T-cell (primary cell): Measurements from ENCODE around the gene SPAAR. TPM values are rescaled to one million over a fixed set of nuclear protein-coding genes. Genes with fewer than 3 reads are reported as not detected.

ENCODE experiments used
- ATAC-seq, 4 experiments: fragments of 200-7000 bp in 3 of 4; fragments of 150-1000 bp in 1 of 4; cut with Tn5 transposase; replicated peaks in 1 of 4; 1 replicate in 3 of 4; 2 replicates in 1 of 4; pipeline ENCODE4 v1.10.0; 2021; ENCODE audit warnings: moderate library complexity in 3 of 4, mild to moderate bottlenecking in 2 of 4, moderate number of reproducible peaks in 1 of 4
- CTCF ChIA-PET, 2 donors: fragments of 300-600 bp; sonication (Branson Sonifier 250); formaldehyde crosslinking; loops; one replicate each; lab custom pipeline; 2022; ENCODE audit warnings: antibody characterized with exemption in 2 of 2; lab: Charles Lee
- POLR2A ChIA-PET, 2 donors: fragments of 300-600 bp; sonication (Branson Sonifier 250); formaldehyde crosslinking; loops; one replicate each; lab custom pipeline; 2022; ENCODE audit warnings: antibody characterized with exemption in 2 of 2; lab: Charles Lee
- DNase-seq, 35 experiments: peaks; one replicate each; pipeline versions ENCODE4 v3.0.0 to v3.0.0-alpha.2; 2013 to 2023
- H3K27ac ChIP-seq: one replicate; pipeline ENCODE4 v1.5.1; 2013; ENCODE audit warnings: low read length
- H3K27me3 ChIP-seq, 2 experiments: replicated peaks in 1 of 2; 1 replicate in 1 of 2; 2 replicates in 1 of 2; pipeline versions ENCODE4 v1.6.1 to v1.7.0; 2013; ENCODE audit warnings: low read length in 1 of 2, mixed read lengths in 1 of 2; ENCODE audit not compliant: control insufficient read depth in 2 of 2, insufficient read depth in 2 of 2; ENCODE audit errors: extremely low read depth in 1 of 2
- H3K36me3 ChIP-seq, 2 donors: 1 replicate in 1 of 2; 2 replicates in 1 of 2; pipeline versions ENCODE4 v1.6.1 to v1.7.0; 2013; ENCODE audit warnings: low read length in 1 of 2; ENCODE audit not compliant: control insufficient read depth in 2 of 2, insufficient read depth in 1 of 2; ENCODE audit errors: extremely low read depth in 1 of 2
- H3K4me1 ChIP-seq, 2 experiments: 1 replicate in 1 of 2; 2 replicates in 1 of 2; pipeline versions ENCODE4 v1.6.1 to v1.7.0; 2013; ENCODE audit warnings: low read length in 2 of 2, mixed read lengths in 1 of 2; ENCODE audit not compliant: insufficient read depth in 2 of 2, control insufficient read depth in 1 of 2; ENCODE audit errors: extremely low read depth in 1 of 2
- H3K4me3 ChIP-seq, 2 donors: 1 replicate in 1 of 2; 2 replicates in 1 of 2; pipeline versions ENCODE4 v1.5.1 to v1.7.0; 2013; ENCODE audit warnings: mild to moderate bottlenecking in 2 of 2, low read length in 1 of 2, moderate library complexity in 1 of 2; ENCODE audit not compliant: control insufficient read depth in 1 of 2; ENCODE audit errors: extremely low read depth in 1 of 2
- H3K9me3 ChIP-seq: 2 replicates; pipeline ENCODE4 v1.7.0; 2013
- H3K27ac Mint-ChIP-seq, 2 donors: one replicate each; pipeline ENCODE4 v1.8.0; 2020 to 2021; ENCODE audit warnings: mild to moderate bottlenecking in 2 of 2, mixed read lengths in 2 of 2
- H3K27me3 Mint-ChIP-seq, 2 donors: one replicate each; pipeline ENCODE4 v1.8.0; 2021 to 2022; ENCODE audit warnings: mixed read lengths in 2 of 2
- H3K36me3 Mint-ChIP-seq: one replicate; pipeline ENCODE4 v1.8.0; 2021; ENCODE audit warnings: mixed read lengths
- H3K4me1 Mint-ChIP-seq, 3 donors: one replicate each; pipeline ENCODE4 v1.8.0; 2020 to 2022; ENCODE audit warnings: mixed read lengths in 3 of 3, mild to moderate bottlenecking in 1 of 3
- H3K4me3 Mint-ChIP-seq, 3 donors: one replicate each; pipeline ENCODE4 v1.8.0; 2020 to 2022; ENCODE audit warnings: mild to moderate bottlenecking in 3 of 3, mixed read lengths in 3 of 3, moderate library complexity in 3 of 3
- H3K9me3 Mint-ChIP-seq, 3 donors: one replicate each; pipeline ENCODE4 v1.8.0; 2020 to 2022; ENCODE audit warnings: mixed read lengths in 3 of 3
- WGBS: methylation state at CpG from one replicate; pipeline ENCODE4 v1.1.5; 2013; ENCODE audit warnings: missing lambda C conversion rate; ENCODE audit not compliant: insufficient coverage; 5-methylcytosine and 5-hydroxymethylcytosine counted together
- total RNA-seq, 35 experiments: library from RNA in 6 of 35; stranded (reverse) in 6 of 35; fragments of 120-200 nt in 1 of 35; gene quantifications; one replicate each; pipeline versions ENCODE4 v1.2.1 to v1.2.4 and lab custom pipeline; 2013 to 2026

Gene SPAAR
- total RNA-seq, 5 donors from 2014 or later (not counting 1 experiment from before 2014, with no cell fraction given), result not detected

GRCh38 chr9:35945341-35946018 lies 36.2 kb downstream of the SPAAR start:
- H3K27ac Mint-ChIP-seq, result peak overlapping the region; percentile 10 to 28

GRCh38 chr9:35948451-35948850 lies 39.2 kb downstream of the SPAAR start:
- Histone ChIP-seq H3K27ac (no peak overlapping the region), H3K9me3 (no peaks in the 10 kb centered on the region), H3K4me1 (peaks cover 18 to 21% of the 10 kb centered on the region in 2 experiments), H3K36me3 (no peaks in the 10 kb centered on the region), H3K27me3 (peaks cover 0 to 3% of the 10 kb centered on the region in 2 experiments), H3K4me3 (no peak overlapping the region)
- no peaks in the 10 kb centered on the region for H3K36me3 Mint-ChIP-seq
- H3K27ac Mint-ChIP-seq, result no peak overlapping the region
- no peaks in the 10 kb centered on the region for H3K9me3 Mint-ChIP-seq
- ChIA-PET POLR2A (no interaction called here), CTCF (no interaction called here)
- WGBS, result no CpG with 5 or more reads among the region's 2 CpGs
- DNase-seq (no peak), ATAC-seq (no peak)
- H3K4me3 Mint-ChIP-seq, result no peak overlapping the region
- H3K4me1 Mint-ChIP-seq, result peaks cover 33 to 43% (median 41%) of the 10 kb centered on the region in 3 donors
- peaks cover 0 to 6% of the 10 kb centered on the region in 2 donors for H3K27me3 Mint-ChIP-seq

More at GRCh38 chr9:35945341-35946018, 36.2 kb downstream of the SPAAR start:
- ATAC-seq, result peak; percentile 66 to 70 (median 67)
- peak; percentile 17 to 76 (median 52) for DNase-seq
- no peaks in the 10 kb centered on the region for H3K27me3 Mint-ChIP-seq
- no peaks in the 10 kb centered on the region for H3K9me3 ChIP-seq
- ChIA-PET POLR2A (interaction anchor here in 1 of 2 donors (0.6 to 0.9 kb wide), 2 partner anchors 42 to 412 kb away, joined by 3 read pairs; no protein-coding TSS in a partner anchor), CTCF (interaction anchor here (0.6 to 3.3 kb wide), 17 partner anchors 10 to 1735 kb away, joined by 3 to 20 read pairs (median 4); no protein-coding TSS in a partner anchor)
- peaks cover 41 to 47% of the 10 kb centered on the region in 2 experiments for H3K4me1 ChIP-seq
- peaks cover 60 to 70% (median 69%) of the 10 kb centered on the region in 3 donors for H3K4me1 Mint-ChIP-seq
- H3K4me3 ChIP-seq, result no peak overlapping the region
- H3K27me3 ChIP-seq, result no peaks in the 10 kb centered on the region
- whole genome bisulfite sequencing, result 61% methylated on average over 3 of the region's 10 CpGs
- peak overlapping the region in 1 of 3 donors; percentile 63 for H3K4me3 Mint-ChIP-seq
- H3K27ac ChIP-seq, result no peak overlapping the region
- H3K36me3 ChIP-seq, result no peaks in the 10 kb centered on the region
- no peaks in the 10 kb centered on the region for H3K36me3 Mint-ChIP-seq
- no peaks in the 10 kb centered on the region for H3K9me3 Mint-ChIP-seq

- Histone ChIP-seq H3K9me3 (no peaks in the 10 kb centered on the region), H3K4me1 (peaks cover 15 to 17% of the 10 kb centered on the region in 2 experiments), H3K27ac (no peak overlapping the region), H3K27me3 (peaks cover 0 to 3% of the 10 kb centered on the region in 2 experiments), H3K36me3 (no peaks in the 10 kb centered on the region), H3K4me3 (no peak overlapping the region)
- H3K27ac Mint-ChIP-seq, result peak overlapping the region; percentile 44 to 64
- peak in 1 of 4 experiments; percentile 30 for ATAC-seq
- H3K9me3 Mint-ChIP-seq, result no peaks in the 10 kb centered on the region
- CTCF ChIA-PET, result no interaction called here
- DNase-seq, result no peak
- no CpG with 5 or more reads among the region's 2 CpGs for WGBS
- H3K27me3 Mint-ChIP-seq, result peaks cover 0 to 8% of the 10 kb centered on the region in 2 donors
- H3K4me3 Mint-ChIP-seq, result peak overlapping the region in 1 of 3 donors; percentile 0
- POLR2A ChIA-PET, result no interaction called here
- H3K36me3 Mint-ChIP-seq, result no peaks in the 10 kb centered on the region
- peaks cover 28 to 39% (median 38%) of the 10 kb centered on the region in 3 donors for H3K4me1 Mint-ChIP-seq
Observed at GRCh38 chr9:35948901-35949318, 39.6 kb downstream of the SPAAR start.

- no peak overlapping the region for H3K4me3 ChIP-seq
- H3K36me3 Mint-ChIP-seq, result no peaks in the 10 kb centered on the region
- POLR2A ChIA-PET, result interaction anchor here in 1 of 2 donors (0.6 kb wide), 1 partner anchor 206 kb away, joined by 5 read pairs; no protein-coding TSS in a partner anchor
- 100% methylated on average over 1 of the region's 6 CpGs for WGBS
- no peaks in the 10 kb centered on the region for H3K36me3 ChIP-seq
- DNase-seq, result no peak
- peaks cover 0 to 6% of the 10 kb centered on the region in 2 experiments for H3K4me1 ChIP-seq
- CTCF ChIA-PET, result interaction anchor here in 1 of 2 donors (1.0 to 1.8 kb wide), 2 partner anchors 12 to 72 kb away, joined by 3 to 6 read pairs; no protein-coding TSS in a partner anchor
- H3K27ac Mint-ChIP-seq, result no peak overlapping the region
- no peaks in the 10 kb centered on the region for H3K9me3 ChIP-seq
- H3K27ac ChIP-seq, result no peak overlapping the region
- H3K4me3 Mint-ChIP-seq, result no peak overlapping the region
- H3K27me3 ChIP-seq, result peaks cover 0 to 7% of the 10 kb centered on the region in 2 experiments
- peaks cover 12 to 24% (median 22%) of the 10 kb centered on the region in 3 donors for H3K4me1 Mint-ChIP-seq
- ATAC-seq, result no peak
- no peaks in the 10 kb centered on the region for H3K9me3 Mint-ChIP-seq
- H3K27me3 Mint-ChIP-seq, result peaks cover 0 to 13% of the 10 kb centered on the region in 2 donors
Observed at GRCh38 chr9:35951736-35952135, 42.4 kb downstream of the SPAAR start.

GRCh38 chr9:35952526-35953191 lies 43.4 kb downstream of the SPAAR start:
- Histone ChIP-seq H3K4me3 (no peak overlapping the region), H3K4me1 (peaks cover 0 to 6% of the 10 kb centered on the region in 2 experiments), H3K27ac (no peak overlapping the region), H3K36me3 (no peaks in the 10 kb centered on the region), H3K27me3 (peaks cover 0 to 10% of the 10 kb centered on the region in 2 experiments), H3K9me3 (no peaks in the 10 kb centered on the region)
- H3K4me3 Mint-ChIP-seq, result no peak overlapping the region
- ChIA-PET POLR2A (interaction anchor here in 1 of 2 donors (0.6 kb wide), 2 partner anchors 207 to 1854 kb away, joined by 3 to 5 read pairs; no protein-coding TSS in a partner anchor), CTCF (interaction anchor here (0.6 to 1.8 kb wide), 6 partner anchors 13 to 361 kb away, joined by 3 to 11 read pairs (median 6); no protein-coding TSS in a partner anchor)
- no peak overlapping the region for H3K27ac Mint-ChIP-seq
- ATAC-seq (no peak), DNase-seq (no peak)
- WGBS, result 80% methylated on average over 2 of the region's 6 CpGs
- H3K9me3 Mint-ChIP-seq, result no peaks in the 10 kb centered on the region
- no peaks in the 10 kb centered on the region for H3K36me3 Mint-ChIP-seq
- peaks cover 12 to 24% (median 22%) of the 10 kb centered on the region in 3 donors for H3K4me1 Mint-ChIP-seq
- H3K27me3 Mint-ChIP-seq, result peaks cover 0 to 16% of the 10 kb centered on the region in 2 donors
